LoVo (cell line): ENCODE data around the gene SNF8.

Experiments
- DNase-seq: peaks from one replicate; pipeline ENCODE4 v3.0.0-alpha.2; 2016; ENCODE audit warnings: low spot score

SNF8 gene

GRCh38 chr17:48929812-48930165 lies 14.9 kb downstream of the SNF8 start:
- no peak for DNase-seq

GRCh38 chr17:48928876-48929811 lies 15.5 kb downstream of the SNF8 start:
- no peak for DNase-seq

DNA sequence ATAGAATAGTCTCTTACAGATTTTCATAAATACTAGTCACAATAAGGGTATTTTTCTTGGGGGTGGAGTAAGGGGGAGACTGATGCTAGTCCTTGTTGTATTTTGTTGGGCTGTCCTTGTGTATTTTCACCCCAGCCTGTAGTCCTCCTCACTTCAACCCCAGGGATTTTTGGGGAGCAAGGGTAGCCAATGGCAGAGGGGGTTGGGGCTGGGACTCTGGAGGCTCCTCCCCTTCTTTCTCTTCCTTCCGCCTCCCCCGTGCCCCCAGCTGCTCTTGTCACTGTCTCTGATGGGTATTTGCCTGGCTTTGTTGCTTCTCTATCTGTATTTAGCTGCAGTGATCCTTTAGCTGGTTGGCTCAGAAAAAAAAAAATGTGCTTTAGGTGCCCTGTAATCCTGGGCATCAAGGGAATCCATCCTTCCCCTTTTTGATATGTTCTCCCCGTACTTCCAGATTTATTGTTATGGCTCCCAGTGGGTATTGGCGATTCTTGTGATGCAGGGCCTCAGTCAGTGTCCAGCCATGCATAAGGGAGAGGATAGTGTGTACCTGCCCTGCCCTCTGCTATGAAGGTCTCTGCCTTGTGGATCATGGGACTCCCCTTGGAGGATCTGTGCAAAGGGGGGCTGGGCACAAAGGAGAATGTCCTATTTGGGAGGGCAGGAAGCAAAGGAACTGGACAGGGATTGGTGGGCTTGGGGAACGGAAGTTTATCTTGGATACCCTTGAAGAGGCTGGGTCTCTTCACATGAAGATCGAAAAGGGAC lies 16.5 kb downstream of the SNF8 start:
- DNase-seq, result no peak

DNA sequence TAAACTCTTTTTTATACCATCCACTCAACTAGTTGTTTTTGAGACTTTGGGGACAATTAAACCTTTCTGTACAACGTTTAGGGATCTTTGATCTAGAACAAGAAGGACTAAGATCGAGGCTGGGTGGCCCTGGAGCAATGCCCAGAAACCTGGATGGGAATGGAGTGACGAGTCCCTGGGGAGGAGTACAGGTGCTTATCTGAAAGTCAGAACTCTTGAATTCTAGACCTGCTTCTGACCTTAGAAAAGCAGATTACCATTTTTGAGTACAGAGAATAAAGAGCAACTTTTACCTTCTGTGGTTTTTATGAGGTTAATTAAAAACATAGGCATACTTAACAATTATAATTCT lies 18.7 kb downstream of the SNF8 start:
- DNase-seq, result no peak

DNA sequence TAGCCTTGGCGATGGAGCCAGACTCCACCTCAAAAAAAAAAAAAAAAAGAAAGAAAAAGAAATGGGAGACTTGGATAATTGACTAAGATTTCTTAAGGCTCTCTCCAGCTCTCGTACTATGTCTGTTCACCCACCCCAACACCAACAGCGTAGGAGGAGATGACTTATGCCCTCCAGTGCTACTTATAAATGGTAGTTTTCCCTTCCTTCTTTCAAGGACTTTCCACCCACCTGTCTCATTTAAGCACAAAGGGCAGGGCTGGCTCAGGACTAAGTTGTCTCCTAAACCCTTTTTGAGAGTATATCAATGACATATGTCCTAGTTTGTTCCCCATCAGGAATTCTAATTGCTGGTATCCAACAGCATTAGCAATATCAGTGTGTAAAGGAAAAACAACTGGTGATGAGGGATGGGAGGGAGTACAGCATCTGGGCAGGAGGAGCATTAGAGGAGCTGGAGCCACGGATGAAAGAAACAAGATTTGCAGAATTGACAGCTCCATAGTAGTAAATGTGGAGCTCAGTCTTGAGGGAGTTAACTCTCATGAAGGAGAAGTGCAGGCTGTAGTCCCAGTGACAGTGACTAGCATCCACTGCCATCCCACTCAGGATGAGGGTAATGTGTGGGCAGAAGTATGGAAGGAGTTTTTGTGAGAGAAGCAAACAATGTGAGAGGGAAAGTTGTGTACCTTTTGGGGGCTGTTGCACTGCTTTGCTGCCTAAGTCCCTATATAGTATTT lies 19.2 kb downstream of the SNF8 start:
- DNase-seq, result no peak

GRCh38 chr17:48915459-48916282 lies 29.0 kb downstream of the SNF8 start:
- no peak for DNase-seq

GRCh38 chr17:48912476-48912875 lies 32.2 kb downstream of the SNF8 start:
- DNase-seq, result no peak

- DNase-seq, result no peak
These were observed 34.3 kb downstream of the SNF8 start for GRCh38 chr17:48910370-48910769.

DNA sequence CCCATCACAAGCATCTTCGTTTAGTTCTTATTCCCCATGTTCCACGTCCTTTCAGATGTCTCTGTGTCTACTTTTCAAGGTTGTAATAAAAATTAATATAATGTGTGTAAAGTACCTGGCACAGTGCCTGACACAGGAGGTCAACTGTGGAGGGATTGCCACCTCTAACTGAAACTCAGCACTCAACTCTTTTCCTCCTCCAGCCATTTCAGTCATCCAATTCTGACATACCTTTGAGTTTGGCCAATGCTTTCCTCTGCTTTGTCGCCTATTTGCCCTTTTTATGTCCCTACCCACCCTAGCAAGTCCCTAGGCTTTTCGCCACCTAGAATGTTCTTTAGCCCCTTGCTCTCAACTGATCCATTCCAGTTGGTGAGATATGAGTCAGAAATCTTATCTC lies 34.9 kb downstream of the SNF8 start:
- DNase-seq, result no peak

- peak; percentile 37 for DNase-seq
These were observed 35.7 kb downstream of the SNF8 start for GRCh38 chr17:48908853-48909394.

DNA sequence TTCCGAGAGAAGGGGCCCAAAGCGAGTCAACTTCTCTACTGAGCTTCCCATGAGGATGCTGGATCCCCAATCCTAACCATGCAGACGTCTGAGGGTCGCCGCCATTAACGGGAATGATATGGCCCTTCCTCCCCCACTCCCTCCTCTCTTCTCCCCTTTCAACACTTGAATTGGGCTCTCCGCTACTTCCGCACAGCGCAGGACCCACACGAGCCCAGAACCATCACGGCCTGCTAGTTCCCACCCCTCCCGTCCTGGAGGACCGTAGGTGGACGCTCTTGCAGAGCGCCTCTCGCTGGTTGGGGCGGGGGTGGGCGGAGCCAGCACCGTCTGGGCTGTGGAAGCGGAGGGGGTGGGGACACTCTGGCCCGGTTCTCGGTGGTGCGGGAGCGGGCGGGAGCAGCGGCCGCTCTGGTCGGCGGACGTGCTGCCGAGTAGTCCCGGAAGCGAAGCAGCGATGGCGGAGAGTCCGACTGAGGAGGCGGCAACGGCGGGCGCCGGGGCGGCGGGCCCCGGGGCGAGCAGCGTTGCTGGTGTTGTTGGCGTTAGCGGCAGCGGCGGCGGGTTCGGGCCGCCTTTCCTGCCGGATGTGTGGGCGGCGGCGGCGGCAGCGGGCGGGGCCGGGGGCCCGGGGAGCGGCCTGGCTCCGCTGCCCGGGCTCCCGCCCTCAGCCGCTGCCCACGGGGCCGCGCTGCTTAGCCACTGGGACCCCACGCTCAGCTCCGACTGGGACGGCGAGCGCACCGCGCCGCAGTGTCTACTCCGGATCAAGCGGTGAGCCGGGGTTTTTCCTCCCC lies 36.4 kb downstream of the SNF8 start, which contains the start of gene UBE2Z:
TSS of gene UBE2Z (plus strand) at position 361 of the 797 bp plus-strand sequence. CDS start at position 458, 97 bp downstream.
- DNase-seq, result peak; percentile 85

DNA sequence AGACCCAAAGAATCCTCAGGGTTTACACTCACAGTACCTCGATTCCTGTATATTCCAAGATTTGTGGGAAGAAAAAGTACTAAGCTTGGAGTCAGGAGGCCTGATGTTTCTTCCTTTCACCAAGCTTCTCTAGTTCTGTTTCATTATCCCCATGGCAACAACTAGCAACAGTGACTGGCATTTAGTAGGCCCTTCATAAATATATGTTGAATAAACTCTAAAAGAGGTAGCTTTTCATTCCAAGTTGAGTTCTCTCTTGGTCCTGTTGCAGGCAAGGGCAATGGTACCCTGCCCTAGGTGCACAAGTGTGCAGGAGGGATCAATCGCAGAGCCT lies 37.0 kb downstream of the SNF8 start:
- DNase-seq, result no peak

DNA sequence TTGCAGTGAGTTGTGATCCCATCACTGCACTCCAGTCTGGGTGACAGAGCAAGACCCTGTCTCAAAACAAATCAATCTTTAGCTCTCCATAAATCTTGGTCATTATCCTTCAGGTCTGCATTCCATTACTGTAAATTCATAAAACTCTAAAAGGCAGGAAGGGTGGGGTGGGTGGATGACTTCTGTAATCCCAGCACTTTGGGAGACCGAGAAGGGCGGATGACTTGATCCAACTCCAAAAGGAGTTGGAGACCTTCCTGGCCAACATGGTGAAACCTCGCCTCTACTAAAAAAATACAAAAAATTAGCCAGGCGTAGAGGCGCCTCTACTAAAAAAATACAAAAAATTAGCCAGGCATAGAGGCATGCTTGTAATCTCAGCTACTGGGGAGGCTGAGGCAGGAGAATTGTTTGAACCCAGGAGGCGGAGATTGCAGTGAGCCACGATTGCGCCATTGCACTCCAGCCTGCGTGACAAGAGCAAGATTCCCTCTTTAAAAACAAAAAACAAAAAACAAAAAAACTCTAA lies 38.6 kb downstream of the SNF8 start:
- no peak for DNase-seq

- no peak for DNase-seq
These were observed 40.2 kb downstream of the SNF8 start for GRCh38 chr17:48904428-48904827.

GRCh38 chr17:48903401-48903800 lies 41.2 kb downstream of the SNF8 start:
- DNase-seq, result no peak

GRCh38 chr17:48901241-48901640 lies 43.4 kb downstream of the SNF8 start:
- no peak for DNase-seq

DNA sequence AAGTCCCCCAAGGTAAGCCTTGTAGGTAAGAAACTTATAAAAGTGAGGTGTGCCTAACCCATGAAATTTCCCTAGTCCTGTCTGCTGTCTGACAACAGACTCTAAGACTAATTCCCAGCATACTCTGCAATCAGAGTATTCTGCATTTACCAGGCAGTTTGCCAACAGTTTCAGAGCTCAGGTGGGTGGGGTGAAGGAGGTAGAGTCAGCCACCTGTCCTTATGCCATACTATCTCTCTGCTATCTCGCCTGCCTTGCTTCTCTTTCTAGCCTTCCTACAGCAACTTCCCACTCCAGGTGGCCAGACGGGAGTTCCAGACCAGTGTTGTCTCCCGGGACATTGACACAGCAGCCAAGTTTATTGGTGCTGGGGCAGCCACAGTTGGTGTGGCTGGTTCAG lies 49.8 kb downstream of the SNF8 start:
- no peak for DNase-seq

- no peak for DNase-seq
These were observed 50.8 kb downstream of the SNF8 start for GRCh38 chr17:48893646-48894508.

GRCh38 chr17:48892940-48893645 lies 51.5 kb downstream of the SNF8 start:
- no peak for DNase-seq
